SIG-M5 treated with dmso at 0.1 percent for 504 hours (cell line): ENCODE data around the gene KCNK4.

ENCODE experiments used
- DNase-seq: peaks from one replicate; lab custom pipeline; 2025; ENCODE audit not compliant: unreplicated experiment; lab: John Stamatoyannopoulos, UW

The KCNK4 gene

DNA sequence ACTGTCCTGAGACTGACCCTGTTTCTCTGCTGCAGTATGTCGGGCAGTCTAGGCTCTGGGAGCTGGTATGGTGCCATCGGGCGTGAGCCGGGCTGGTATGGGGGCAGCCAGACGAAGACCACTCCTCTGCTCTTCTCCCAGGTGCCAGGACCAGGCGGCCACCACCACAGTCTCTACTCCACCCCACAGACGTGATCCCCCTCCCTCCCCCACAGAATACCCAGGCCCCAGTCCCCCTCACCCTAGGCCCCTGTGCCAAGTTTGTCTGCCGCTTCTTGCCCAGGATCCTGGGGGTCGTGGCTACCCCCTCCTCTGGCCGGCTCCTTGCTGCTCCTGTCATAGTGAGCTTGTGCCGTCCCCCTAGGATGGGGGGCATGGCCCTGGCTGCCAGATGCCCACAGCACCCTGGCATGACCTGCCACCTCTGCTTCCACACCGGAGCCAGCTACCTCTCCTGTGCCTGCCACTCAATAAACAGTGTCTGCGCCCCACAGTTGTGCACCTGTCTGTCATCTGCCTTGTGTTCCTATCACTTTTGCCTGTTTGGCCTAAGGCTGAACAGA lies 2.0 kb upstream of the KCNK4 start:
- DNase-seq = no peak

DNA sequence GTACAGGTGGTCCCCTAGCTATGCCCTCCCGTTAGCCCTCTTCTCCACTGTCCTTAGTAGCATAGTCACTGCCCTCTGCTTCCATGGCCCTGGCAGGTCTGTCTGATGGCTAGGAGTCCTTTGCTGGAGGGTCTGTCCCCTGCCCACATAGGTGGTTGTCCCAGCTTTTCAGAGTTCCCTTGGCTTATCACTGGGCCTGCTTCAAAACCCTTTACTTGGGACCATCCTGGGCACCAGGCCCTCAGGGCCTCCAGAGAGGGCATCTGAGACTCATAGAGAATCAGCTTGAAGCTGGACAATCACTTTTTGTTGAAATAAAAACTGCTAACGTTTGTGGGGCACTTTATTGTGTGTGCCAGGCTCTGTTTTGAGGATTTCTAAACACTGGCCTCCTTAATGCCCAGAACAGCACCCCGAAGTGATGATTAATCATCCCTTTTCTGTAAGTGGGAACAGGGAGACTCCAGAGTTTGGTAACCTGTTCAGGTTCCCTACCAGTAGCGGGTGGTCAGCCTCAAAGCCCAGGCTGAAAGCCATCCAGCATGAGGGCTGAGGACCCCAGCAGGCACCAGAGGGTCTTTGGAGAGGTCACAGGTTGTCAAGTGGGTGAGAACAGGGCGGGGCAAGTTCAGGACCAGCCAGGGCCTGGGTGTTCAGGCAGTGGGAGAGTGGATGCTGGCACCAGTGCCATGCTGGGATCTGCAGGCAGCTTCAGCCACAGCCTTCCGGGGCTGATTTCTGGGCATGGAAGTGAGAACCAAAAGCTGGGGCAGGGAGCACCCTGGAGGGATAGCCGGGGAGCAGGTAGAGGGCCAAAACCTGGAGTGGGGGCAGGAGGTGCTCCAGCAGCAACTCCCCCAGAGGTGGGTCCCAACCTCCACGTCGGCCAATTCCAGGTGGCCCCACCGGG lies 495 bp upstream of the KCNK4 start:
- DNase-seq = no peak

DNA sequence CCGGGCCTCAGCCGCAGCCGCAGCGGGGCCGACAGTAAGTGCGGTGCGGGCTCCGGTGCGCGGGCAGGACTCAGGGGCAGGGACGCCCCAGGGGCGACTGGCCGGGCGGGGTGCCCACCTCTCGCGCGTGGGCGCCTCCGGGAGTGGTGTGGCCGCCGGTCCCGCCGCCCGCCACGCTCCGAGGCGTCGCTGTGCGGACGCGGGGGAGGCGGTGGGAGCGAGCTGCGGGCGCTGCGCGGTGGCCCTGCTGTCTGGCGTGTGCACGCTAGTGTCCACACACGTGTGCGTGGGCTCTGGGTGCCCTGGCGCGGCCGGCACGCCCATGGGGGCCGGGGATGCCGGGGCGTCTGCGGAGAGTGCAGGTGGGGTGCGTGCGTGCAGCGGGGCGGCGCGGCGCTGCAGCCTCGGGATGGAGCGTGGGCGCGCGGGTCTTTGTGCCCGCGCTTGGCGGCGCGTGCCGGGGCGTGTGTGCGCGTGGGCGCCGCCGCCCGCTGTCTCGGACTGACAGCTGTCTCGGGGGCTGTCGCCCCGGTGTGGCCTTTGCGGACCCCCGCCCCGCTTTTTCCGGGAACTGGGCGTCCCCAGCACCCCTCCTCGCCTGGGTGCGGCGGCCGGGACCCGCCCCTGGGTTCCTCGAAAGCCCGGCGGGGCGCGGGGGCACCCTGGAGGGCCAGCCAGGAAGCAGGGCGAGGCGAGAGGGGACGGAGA lies 804 bp downstream of the KCNK4 start:
- no peak for DNase-seq

DNA sequence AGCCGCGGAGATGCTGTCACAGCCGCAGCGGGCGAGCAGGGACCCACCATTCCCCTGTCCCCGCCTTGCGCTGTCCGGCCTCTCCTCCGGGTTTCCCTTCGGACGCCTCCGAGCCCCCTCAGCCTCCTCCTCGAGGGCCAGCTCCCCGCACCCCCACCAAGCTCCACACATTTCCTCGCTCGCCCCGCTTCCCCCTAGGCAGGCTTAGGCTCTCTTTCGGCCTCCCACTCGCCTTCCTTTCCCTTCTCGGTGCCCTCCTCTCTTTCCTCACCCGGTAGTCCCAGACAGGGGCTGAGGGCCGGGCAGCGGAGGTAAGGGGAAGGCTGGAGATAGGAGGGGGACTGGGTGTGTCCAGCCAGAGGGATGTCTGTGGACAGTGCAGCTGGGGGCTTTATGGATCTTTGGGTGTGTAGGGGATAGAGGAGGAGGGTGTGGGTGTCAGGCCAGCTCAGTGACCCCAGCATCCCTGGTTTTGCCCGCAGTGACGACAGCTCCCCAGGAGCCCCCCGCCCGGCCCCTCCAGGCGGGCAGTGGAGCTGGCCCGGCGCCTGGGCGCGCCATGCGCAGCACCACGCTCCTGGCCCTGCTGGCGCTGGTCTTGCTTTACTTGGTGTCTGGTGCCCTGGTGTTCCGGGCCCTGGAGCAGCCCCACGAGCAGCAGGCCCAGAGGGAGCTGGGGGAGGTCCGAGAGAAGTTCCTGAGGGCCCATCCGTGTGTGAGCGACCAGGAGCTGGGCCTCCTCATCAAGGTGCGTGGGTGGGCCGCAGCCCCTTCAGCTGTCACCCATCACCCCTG lies 1.6 kb downstream of the KCNK4 start:
- no peak for DNase-seq

DNA sequence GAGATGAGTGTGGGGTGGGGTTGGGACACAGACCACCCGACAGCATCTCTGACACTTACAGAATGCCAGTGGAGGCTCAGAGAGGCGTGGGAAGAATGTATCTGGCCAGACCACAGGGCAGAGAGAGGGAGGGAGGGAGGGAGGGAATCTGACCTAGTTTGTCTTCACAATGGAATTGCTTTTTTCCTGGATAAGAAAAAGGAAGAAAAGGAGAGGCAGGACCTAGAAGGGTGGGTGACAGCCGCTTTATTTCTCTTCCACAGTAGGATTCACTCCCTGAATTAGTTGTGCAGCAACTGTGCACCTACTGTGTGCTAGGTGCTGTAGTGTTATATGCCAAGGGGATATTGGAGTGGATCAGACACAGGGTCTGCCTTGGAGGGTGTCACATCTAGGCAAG lies 3.7 kb downstream of the KCNK4 start:
- no peak for DNase-seq

DNA sequence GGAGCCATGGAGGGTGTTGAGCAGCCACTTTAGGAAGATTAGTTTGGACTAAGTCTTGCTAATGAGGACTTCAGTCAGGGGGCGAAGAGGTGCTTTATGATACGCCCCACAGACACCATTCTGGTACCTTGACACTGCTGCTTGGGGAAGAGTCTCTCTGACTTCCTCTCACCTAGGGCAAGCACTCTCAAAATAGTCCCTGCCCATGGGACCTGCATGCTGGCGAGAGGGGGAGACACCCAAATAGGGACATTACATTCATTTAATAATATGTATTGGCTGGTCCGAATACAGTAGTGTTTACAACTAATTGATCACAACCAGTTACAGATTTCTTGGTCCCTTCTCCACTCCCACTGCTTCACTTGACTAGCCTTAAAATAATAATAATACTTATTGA lies 4.7 kb downstream of the KCNK4 start:
- DNase-seq = no peak

DNA sequence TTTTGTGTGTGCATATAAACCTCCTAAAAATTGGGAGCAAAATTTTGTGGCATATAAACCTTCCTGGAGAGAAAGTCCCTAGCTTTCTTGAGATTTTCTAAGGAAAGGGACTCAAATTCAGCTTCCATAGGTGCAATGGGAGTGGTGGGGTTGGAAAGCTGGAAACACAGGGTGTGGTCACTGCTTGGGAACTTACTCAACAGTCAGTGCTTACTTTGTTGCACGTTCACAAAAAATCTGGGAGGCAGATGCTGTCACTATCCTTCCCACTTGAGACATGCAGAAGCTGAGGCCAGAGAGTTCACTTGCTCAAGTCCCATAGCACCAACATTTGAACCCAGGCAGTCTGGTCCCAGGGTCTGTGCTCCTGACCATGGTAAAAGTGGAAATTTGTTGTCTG lies 5.1 kb downstream of the KCNK4 start:
- no peak for DNase-seq

DNA sequence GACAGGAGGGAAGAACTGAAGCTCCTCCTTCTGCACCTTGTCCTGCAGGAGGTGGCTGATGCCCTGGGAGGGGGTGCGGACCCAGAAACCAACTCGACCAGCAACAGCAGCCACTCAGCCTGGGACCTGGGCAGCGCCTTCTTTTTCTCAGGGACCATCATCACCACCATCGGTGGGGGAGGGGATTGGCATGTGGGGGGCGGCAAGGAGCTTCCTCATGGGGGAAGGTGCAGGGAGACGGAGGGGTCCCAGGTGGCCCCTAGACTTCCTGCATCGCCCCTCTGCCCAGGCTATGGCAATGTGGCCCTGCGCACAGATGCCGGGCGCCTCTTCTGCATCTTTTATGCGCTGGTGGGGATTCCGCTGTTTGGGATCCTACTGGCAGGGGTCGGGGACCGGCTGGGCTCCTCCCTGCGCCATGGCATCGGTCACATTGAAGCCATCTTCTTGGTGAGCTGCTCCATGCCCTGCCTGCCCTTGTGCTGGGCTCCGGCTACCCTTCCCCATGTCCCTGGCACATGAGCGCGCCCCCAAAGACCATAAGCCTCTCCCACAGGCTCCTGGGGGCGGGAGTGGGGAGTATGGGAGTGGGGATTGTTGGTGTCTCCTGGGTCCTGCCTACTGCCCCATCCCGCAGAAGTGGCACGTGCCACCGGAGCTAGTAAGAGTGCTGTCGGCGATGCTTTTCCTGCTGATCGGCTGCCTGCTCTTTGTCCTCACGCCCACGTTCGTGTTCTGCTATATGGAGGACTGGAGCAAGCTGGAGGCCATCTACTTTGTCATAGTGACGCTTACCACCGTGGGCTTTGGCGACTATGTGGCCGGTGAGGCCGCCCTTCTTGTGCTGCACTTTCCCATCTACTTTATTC lies 6.0 kb downstream of the KCNK4 start:
- no peak for DNase-seq

DNA sequence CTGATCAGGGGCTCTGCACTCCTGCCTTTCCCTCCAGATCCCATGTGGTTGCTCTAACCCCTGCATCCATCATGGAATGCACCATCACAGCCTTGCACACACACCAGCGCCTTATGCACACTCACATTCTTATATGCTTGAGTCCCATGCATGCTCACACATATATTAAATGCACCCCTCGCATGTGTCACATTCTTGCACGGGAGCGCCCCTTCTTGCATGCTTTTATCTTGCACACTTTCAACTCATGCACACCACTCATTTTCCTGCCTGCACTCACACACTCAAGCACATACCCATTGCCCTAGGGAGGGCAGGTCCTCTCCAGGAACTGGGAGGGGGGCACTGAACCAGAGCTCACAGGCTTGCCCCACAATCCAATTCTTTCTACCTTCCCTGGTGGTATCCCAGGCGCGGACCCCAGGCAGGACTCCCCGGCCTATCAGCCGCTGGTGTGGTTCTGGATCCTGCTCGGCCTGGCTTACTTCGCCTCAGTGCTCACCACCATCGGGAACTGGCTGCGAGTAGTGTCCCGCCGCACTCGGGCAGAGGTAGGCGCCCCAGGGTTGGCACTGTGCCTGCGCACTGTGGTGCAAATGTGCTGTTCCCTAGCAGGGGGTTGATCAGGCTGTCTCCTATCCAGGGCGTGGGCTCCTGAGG lies 6.7 kb downstream of the KCNK4 start:
- no peak for DNase-seq

DNA sequence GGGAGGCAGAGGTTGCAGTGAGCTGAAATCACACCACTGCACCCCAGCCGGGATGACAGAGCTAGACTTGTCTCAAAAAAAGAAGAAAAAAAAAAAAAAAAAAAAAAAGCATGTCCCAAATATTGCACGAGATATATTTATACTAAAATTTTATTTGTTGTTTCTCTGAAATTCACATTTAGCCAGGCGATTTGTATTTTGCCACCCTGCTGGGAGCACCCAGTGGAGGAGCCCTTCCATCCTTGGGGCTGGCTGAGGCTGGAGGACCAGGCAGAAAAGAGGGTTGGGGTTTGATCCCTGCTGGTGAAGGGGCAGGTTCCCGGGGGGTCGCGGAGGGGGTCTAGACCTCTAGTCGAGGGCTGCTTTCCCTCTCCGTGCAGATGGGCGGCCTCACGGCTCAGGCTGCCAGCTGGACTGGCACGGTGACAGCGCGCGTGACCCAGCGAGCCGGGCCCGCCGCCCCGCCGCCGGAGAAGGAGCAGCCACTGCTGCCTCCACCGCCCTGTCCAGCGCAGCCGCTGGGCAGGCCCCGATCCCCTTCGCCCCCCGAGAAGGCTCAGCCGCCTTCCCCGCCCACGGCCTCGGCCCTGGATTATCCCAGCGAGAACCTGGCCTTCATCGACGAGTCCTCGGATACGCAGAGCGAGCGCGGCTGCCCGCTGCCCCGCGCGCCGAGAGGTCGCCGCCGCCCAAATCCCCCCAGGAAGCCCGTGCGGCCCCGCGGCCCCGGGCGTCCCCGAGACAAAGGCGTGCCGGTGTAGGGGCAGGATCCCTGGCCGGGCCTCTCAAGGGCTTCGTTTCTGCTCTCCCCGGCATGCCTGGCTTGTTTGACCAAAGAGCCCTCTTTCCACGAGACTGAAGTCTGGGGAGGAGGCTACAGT lies 8.1 kb downstream of the KCNK4 start:
- no peak for DNase-seq

DNA sequence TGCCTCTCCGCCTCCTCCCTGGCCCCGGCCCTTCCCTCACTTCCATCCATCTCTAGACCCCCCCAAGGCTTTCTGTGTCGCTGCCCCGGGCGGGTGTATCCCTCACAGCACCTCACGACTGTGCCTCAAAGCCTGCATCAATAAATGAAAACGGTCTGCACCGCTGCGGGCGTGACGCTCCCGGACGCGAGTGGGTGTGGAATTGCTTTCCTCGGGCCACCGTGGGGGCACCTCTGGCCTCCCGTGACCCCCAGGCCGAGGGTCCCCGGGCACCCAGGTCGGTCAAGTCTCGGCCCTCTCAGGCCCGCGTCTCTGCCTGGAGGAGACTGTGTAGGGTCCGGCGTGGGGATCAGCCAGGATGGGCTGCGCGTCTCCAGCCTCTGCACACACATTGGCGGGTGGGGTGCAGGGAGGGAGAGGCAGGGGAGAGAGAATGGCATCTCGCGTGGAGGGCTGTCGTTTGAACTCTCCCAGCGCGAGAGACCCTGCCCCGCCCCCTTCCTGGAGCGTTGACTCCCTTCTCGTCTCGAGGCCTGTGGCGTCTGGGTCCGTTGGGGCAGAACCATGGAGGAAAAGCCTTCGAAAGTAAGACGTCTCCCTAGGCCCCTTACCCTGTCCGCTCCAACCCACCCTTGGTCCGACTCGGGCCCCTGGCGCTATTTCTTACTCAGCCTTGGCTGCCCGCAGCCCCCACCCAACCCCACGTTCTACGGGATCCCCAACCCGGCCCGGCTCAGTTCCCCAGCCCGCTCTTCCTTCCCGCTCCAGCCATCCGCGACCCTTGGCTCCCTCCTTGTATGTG lies 8.9 kb downstream of the KCNK4 start, which contains the start of gene CATSPERZ:
CATSPERZ (plus strand) TSS at position 512 of the 802 bp plus-strand sequence; CDS start at position 565, 53 bp downstream.
- DNase-seq = no peak

DNA sequence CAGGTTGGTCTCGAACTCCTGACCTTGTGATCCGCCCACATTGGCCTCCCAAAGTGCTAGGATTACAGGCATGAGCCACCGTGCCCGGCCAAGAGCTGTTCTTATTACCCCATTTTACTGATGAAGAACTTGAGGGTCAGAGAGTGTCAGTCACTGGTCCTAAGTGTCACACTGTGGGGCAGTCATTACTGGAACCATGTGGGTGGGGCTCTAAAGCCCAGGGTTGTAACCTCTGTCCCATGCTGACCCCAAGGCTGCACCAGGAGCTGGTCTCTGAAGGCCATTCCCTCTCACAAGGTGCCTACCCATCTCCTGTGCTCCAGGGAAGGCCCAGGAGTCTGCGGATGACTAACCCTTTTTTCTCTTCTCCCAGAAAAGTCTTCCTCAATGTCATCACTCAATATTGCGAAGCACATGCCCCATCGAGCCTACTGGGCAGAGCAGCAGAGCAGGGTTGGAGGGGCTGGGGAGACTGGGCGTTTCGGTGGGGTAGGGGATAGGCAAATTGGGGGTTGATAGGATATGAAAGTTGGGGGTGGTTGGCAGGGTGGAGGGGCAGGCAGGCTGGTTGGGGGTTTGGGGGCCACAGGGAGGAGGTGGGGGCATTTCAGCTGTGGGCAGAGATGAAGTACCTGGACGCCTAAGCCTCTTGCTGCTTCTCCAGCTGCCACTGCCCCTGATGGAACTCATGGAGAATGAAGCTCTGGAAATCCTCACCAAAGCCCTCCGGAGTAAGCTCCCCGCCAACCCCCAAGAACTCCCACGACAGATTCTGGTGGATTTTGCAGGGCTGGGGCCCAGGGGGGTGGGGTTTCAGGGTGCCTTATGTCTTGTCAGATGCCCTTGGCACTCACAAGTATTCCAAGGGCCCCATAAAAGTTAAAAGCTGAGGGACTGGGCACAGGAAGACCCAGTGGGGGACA lies 12.3 kb downstream of the KCNK4 start:
- DNase-seq = no peak

DNA sequence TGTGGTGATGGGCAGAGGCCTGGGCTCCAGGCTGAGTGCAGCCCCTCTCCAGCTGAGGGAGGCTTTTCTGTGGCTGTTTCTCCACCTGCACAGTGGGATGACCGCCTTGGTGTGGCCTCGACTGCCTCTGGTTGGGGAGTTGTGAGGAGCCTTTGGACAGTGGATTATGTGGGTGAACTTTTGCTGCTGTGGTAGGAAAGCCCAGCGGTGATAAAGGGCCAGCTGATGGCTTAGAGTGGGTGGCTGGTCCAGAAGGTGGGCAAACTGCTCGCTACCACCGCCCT lies 12.9 kb downstream of the KCNK4 start:
- no peak for DNase-seq

DNA sequence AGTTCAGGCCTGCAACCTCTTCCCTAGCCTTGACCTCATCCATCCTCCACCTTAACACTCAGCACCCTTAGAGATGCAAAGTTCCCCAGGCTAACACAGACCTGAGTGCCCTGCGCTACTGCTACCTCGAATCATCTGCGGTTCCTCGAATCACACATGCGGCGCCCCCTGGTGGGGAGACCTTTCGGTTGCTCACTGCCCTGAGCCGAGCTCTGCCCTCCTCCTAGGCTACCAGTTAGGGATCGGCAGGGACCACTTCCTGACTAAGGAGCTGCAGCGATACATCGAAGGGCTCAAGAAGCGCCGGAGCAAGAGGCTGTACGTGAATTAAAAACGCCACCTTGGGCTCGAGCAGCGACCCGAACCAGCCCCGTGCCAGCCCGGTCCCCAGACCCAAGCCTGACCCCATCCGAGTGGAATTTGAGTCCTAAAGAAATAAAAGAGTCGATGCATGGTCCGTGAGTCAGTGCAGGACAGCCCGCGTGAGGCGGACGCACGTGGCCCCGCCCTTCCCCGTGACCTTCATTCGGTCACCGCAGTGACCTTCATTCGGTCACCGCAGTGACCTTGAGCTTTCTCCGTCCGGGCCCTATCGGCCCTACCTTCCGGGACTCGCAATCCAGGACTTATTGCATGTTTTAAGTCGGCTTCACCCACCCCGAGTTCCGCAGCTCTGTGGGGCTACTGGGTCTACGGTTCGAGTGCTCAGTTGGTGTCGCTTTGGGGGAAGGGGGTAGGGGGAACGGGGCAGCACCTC lies 13.4 kb downstream of the KCNK4 start:
- peak; percentile 89 for DNase-seq

DNA sequence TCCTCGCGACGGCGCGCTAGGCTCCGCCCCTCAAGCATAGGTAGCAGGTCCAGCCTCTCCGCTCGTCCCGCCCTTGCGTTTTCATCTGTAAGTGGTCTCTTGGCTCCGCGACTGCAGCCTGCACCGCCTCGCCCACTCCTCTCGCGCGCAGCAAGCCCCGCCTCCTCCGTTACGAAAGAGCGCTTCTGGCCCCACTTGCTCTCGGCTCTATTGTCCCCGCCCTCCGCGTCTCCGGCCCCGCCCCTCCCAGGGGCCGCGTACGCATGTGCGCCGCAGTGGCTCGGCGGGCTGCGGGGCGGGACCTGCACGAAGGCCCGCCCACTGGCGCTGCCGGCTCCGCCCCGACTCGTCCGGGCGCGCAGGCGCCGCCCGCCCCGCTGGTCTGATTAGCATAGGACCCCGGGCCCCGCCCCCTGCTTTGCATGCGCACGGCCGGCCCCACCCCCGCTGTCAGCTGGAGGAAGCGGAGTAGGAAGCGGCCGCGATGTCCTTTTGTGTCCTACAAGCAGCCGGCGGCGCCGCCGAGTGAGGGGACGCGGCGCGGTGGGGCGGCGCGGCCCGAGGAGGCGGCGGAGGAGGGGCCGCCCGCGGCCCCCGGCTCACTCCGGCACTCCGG lies 14.1 kb downstream of the KCNK4 start, which contains the start of gene ESRRA:
ESRRA (plus strand) TSS at position 450 of the 616 bp plus-strand sequence. CDS start 1,656 bp downstream, outside the sequence.
- DNase-seq = peak; percentile 98
